Astrocyte (in vitro differentiated cells and primary cell): ENCODE data around the gene DPP9. TPM values are rescaled to one million over a fixed set of nuclear protein-coding genes. Genes with fewer than 3 reads are reported as not detected.

Experiments used
- DNase-seq: peaks from one replicate; pipeline ENCODE4 v3.0.0-alpha.2; 2010; ENCODE audit warnings: low read depth
- FAIRE-seq: peaks from 2 replicates; lab custom pipeline; 2011; peaks lifted over from hg19 to GRCh38; lab: Jason Lieb, UNC
- H2AFZ ChIP-seq: 2 replicates; pipeline ENCODE4 v1.6.0; 2012; ENCODE audit warnings: low read depth, low read length, inconsistent platforms
- H3K27ac ChIP-seq: 2 replicates; pipeline ENCODE4 v1.5.1; 2011; ENCODE audit warnings: low read depth, low read length, inconsistent platforms
- H3K27me3 ChIP-seq: 2 replicates; pipeline ENCODE4 v1.6.0; 2011; ENCODE audit warnings: low read length, inconsistent platforms; ENCODE audit not compliant: insufficient read depth
- H3K36me3 ChIP-seq: 2 replicates; pipeline ENCODE4 v1.5.1; 2011; ENCODE audit warnings: low read length, inconsistent platforms; ENCODE audit not compliant: insufficient read depth
- H3K4me1 ChIP-seq: 2 replicates; pipeline ENCODE4 v1.5.1; 2011; ENCODE audit warnings: low read length, inconsistent platforms; ENCODE audit not compliant: insufficient read depth
- H3K4me2 ChIP-seq: 2 replicates; pipeline ENCODE4 v1.6.0; 2012; ENCODE audit warnings: low read length, inconsistent platforms
- H3K4me3 ChIP-seq: 2 replicates; pipeline ENCODE4 v1.5.1; 2011; ENCODE audit warnings: low read depth, mild to moderate bottlenecking, low read length, inconsistent platforms; ENCODE audit not compliant: insufficient read depth
- H3K79me2 ChIP-seq: 2 replicates; pipeline ENCODE4 v1.6.0; 2012; ENCODE audit warnings: mild to moderate bottlenecking, low read length, inconsistent platforms; ENCODE audit not compliant: insufficient read depth
- H3K9ac ChIP-seq: 2 replicates; pipeline ENCODE4 v1.6.0; 2012; ENCODE audit warnings: mild to moderate bottlenecking, low read length, inconsistent platforms
- H3K9me3 ChIP-seq: 2 replicates; pipeline ENCODE4 v1.5.1; 2012; ENCODE audit warnings: low read depth, mild to moderate bottlenecking, low read length, inconsistent platforms; ENCODE audit not compliant: insufficient read depth
- H4K20me1 ChIP-seq: 2 replicates; pipeline ENCODE4 v1.6.0; 2012; ENCODE audit warnings: low read length, inconsistent platforms; ENCODE audit not compliant: insufficient read depth
- H3K27ac Mint-ChIP-seq: one replicate; pipeline ENCODE4 v1.8.0; 2021; ENCODE audit warnings: mild to moderate bottlenecking, mixed read lengths; ENCODE audit not compliant: unreplicated experiment
- H3K27me3 Mint-ChIP-seq: one replicate; pipeline ENCODE4 v1.8.0; 2021; ENCODE audit warnings: low read depth, mixed read lengths; ENCODE audit not compliant: unreplicated experiment
- H3K36me3 Mint-ChIP-seq: one replicate; pipeline ENCODE4 v1.8.0; 2021; ENCODE audit warnings: low read depth, mixed read lengths; ENCODE audit not compliant: unreplicated experiment
- H3K4me1 Mint-ChIP-seq: one replicate; pipeline ENCODE4 v1.8.0; 2021; ENCODE audit warnings: low read depth, mixed read lengths; ENCODE audit not compliant: unreplicated experiment
- H3K4me3 Mint-ChIP-seq: one replicate; pipeline ENCODE4 v1.8.0; 2021; ENCODE audit warnings: mild to moderate bottlenecking, moderate library complexity, mixed read lengths; ENCODE audit not compliant: unreplicated experiment
- H3K9me3 Mint-ChIP-seq: one replicate; pipeline ENCODE4 v1.8.0; 2021; ENCODE audit warnings: mild to moderate bottlenecking, mixed read lengths; ENCODE audit not compliant: unreplicated experiment
- CTCF ChIP-seq: IDR thresholded peaks from 2 replicates; pipeline ENCODE4 v1.5.1; 2011; ENCODE audit warnings: low read depth, mild to moderate bottlenecking, inconsistent platforms, low read length, moderate library complexity; ENCODE audit not compliant: insufficient read depth
- EZH2 ChIP-seq: IDR thresholded peaks from 2 replicates; pipeline ENCODE4 v1.6.1; 2012; ENCODE audit warnings: mild to moderate bottlenecking, low read length, inconsistent platforms; ENCODE audit not compliant: insufficient read depth
- total RNA-seq: library from RNA; stranded (reverse); gene quantifications from 2 replicates; pipeline ENCODE4 v1.2.1, GENCODE V29; 2021

Gene DPP9
- total RNA-seq, 1 donor from 2014 or later: 50.0 TPM

GRCh38 chr19:4717966-4718701, 5.5 kb downstream of the DPP9 start:
- no peaks in the 10 kb centered on the region for H3K27me3 ChIP-seq
- Mint-ChIP-seq H3K27ac (no peak overlapping the region), H3K27me3 (no peaks in the 10 kb centered on the region), H3K9me3 (no peaks in the 10 kb centered on the region), H3K4me1 (peaks cover 11% of the 10 kb centered on the region), H3K36me3 (peaks cover 12% of the 10 kb centered on the region), H3K4me3 (no peak overlapping the region)
- H3K4me3 ChIP-seq: peak overlapping the region; percentile 30
- TF ChIP-seq EZH2 (no peak), CTCF (no peak)
- peak overlapping the region; percentile 74 for H3K4me2 ChIP-seq
- H4K20me1 ChIP-seq: no peaks in the 10 kb centered on the region
- peaks cover 67% of the 10 kb centered on the region for H3K79me2 ChIP-seq
- H3K9me3 ChIP-seq: no peaks in the 10 kb centered on the region
- FAIRE-seq: no peak
- peaks cover 60% of the 10 kb centered on the region for H3K4me1 ChIP-seq
- DNase-seq: no peak
- H3K36me3 ChIP-seq: peaks cover 17% of the 10 kb centered on the region
- H3K9ac ChIP-seq: peak overlapping the region; percentile 76
- H3K27ac ChIP-seq: peak overlapping the region; percentile 94
- no peak overlapping the region for H2AFZ ChIP-seq

GRCh38 chr19:4717191-4717965, 6.3 kb downstream of the DPP9 start:
- Histone ChIP-seq H3K4me1 (peaks cover 61% of the 10 kb centered on the region), H3K27me3 (no peaks in the 10 kb centered on the region), H4K20me1 (no peaks in the 10 kb centered on the region), H3K27ac (peak overlapping the region; percentile 94), H3K4me2 (peak overlapping the region; percentile 74), H2AFZ (no peak overlapping the region), H3K4me3 (peak overlapping the region; percentile 30), H3K9me3 (no peaks in the 10 kb centered on the region), H3K36me3 (peaks cover 25% of the 10 kb centered on the region), H3K79me2 (peaks cover 67% of the 10 kb centered on the region), H3K9ac (peak overlapping the region; percentile 76)
- H3K27ac Mint-ChIP-seq: no peak overlapping the region
- peaks cover 12% of the 10 kb centered on the region for H3K36me3 Mint-ChIP-seq
- peak overlapping the region; percentile 14 for H3K4me3 Mint-ChIP-seq
- TF ChIP-seq EZH2 (no peak), CTCF (no peak)
- no peaks in the 10 kb centered on the region for H3K9me3 Mint-ChIP-seq
- H3K4me1 Mint-ChIP-seq: peaks cover 11% of the 10 kb centered on the region
- no peak for FAIRE-seq
- H3K27me3 Mint-ChIP-seq: no peaks in the 10 kb centered on the region
- DNase-seq: peak; percentile 98
